ENCODE data around the gene CHRNB1.

CHRNB1 gene

DNA sequence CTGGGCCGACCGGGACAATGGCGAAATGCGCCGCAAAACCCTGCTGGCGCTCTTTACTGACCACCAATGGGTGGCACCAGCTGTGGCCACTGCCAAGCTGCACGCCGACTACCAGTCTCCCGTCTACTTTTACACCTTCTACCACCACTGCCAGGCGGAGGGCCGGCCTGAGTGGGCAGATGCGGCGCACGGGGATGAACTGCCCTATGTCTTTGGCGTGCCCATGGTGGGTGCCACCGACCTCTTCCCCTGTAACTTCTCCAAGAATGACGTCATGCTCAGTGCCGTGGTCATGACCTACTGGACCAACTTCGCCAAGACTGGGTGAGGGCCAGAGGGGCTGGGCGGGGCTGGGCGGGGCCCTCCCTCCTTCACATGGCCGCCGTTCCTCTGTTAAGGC, 29.1 kb upstream of the CHRNB1 start:
- DNase-seq: no peak

GRCh38 chr17:7416323-7416722, 28.5 kb upstream of the CHRNB1 start:
- no peak for DNase-seq

GRCh38 chr17:7417056-7417655, 27.7 kb upstream of the CHRNB1 start:
- no peak for DNase-seq

GRCh38 chr17:7418472-7419152, 26.2 kb upstream of the CHRNB1 start:
- no peak for DNase-seq

DNA sequence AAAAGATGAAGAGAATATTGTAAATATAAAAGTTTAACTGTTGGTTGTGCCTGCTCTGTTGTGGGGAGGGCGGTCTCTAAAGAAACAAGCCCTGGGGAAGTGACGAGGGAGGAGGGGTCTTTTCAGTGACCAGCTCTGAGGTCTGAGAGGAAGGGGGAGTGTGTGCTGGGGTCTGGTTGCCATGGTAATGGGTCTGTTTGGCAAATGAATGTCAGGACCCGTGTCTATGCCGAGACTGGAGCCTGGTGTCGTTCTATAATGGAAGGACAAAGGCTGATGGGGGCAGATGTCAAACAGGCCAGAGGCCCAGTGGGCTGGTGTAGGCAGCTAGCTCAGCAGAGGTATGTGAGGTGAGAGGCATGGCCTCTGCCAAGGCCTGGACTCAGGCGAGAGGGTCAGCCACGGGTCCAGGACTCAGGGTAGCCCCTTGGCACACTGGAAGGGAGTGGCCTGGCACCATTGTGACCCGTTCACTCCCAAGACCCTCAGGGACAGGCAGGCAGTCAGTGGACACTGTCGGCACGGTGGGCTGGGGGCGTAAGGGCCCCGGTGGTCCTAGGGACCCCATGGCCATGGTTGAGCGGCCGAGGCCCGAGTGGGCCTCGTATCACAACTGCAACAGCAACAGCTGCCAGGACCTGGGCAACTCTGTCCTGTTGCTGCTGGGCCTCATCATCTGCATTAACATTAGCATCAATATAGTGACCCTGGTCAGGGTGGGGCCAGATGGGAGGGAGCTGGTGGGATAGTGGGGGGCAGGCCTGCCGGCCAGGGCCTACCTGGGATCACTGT, 24.8 kb upstream of the CHRNB1 start, which contains the start of gene SPEM1:
SPEM1 (plus strand) TSS at position 506 of the 792 bp plus-strand sequence; CDS start at position 567, 61 bp downstream.
- no peak for DNase-seq

- DNase-seq: no peak
Measured at GRCh38 chr17:7421186-7421585, 23.7 kb upstream of the CHRNB1 start.

DNA sequence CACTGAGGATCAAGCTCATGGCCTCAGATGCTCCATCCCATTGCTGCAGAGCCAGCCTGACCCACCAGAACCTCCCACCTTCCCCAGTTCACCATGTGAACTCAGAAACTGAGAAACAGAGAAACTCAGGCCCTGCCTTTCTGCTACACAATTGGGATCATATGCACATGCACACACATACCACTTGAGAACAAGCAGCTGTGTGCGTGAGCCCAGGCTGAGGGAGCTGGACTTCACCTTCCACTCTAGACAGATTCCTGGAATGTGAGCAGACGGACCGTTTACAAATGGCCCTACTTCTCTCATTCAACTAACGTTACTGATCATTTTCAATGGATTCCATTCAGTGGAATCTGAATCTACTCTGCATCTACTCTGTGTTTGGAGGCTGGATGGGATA, 21.2 kb upstream of the CHRNB1 start:
- DNase-seq: no peak

- DNase-seq: no peak
Measured at GRCh38 chr17:7425316-7425715, 19.5 kb upstream of the CHRNB1 start, which contains the start of gene SPEM2. TSS of gene SPEM2 (plus strand) at chr17:7425616. CDS start at chr17:7425689, 73 bp downstream.

- DNase-seq: no peak
Measured at GRCh38 chr17:7425756-7426155, 19.1 kb upstream of the CHRNB1 start.

DNA sequence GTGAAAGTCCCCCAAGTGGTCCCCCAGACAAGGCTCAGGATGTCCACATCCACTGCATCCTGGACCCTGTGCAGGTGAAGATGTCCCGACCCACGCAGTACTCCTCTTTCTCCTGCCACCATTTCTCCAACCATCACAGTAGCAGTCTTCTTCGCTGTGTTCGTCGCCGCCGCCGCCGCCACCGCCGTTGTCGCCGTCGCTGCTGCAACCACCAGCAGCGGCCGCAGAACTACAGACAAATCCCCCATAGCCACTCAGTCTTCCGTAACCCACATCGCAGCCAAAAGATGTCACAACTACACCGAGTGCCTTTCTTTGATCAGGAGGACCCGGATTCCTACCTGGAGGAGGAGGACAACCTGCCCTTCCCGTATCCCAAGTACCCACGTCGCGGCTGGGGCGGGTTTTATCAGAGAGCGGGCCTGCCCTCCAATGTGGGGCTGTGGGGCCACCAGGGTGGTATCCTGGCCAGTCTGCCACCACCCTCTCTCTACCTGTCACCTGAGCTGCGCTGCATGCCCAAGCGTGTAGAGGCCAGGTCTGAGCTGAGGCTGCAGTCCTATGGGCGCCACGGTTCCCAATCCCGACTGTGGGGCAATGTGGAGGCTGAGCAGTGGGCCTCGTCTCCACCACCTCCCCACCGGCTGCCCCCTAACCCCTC, 18.5 kb upstream of the CHRNB1 start:
- no peak for DNase-seq

GRCh38 chr17:7426896-7427489, 17.9 kb upstream of the CHRNB1 start:
- no peak for DNase-seq

- DNase-seq: no peak
Measured at GRCh38 chr17:7427549-7427948, 17.3 kb upstream of the CHRNB1 start.

DNA sequence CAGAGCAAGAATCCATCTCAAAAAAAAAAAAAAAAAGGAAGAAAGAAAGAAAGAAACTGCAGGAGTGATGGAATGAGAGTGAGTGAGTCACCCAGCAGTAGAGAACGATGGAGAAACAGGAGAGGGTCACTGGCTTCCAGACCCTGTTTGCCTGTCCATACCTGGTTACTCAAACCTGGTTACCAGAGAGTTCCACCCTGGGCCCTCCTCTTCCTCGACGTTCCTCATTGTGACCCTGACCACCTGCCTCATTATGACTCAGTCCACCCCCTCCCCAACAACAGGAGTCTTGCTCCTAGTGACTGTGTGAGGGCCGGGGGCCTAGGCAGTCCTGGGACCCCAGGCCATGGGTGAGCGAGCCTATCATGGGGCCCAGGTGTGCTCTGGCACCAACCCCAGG, 16.3 kb upstream of the CHRNB1 start, which contains the start of gene SPEM3:
SPEM3 (plus strand) TSS at position 301 of the 400 bp plus-strand sequence; CDS start at position 347, 46 bp downstream.
- no peak for DNase-seq

- no peak for DNase-seq
Measured at GRCh38 chr17:7429722-7430121, 15.1 kb upstream of the CHRNB1 start.

GRCh38 chr17:7431231-7431630, 13.6 kb upstream of the CHRNB1 start:
- DNase-seq: no peak

DNA sequence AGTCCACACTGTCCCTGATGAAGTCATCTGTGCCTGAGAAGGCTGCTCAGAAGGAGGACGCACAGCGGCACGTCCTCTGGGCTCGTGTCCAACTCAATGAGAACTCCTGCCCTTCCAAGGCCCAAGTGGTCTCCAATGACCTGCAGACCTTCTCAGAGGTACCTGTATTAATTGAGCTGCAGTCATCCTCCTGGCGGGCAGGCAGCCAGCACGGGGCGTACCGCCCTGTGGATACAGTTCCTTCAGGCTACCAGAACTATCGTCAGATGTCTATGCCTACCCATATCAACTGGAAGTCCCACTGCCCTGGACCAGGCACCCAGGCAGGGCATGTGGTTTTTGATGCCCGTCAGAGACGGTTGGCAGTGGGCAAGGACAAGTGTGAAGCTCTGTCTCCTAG, 12.6 kb upstream of the CHRNB1 start:
- no peak for DNase-seq

DNA sequence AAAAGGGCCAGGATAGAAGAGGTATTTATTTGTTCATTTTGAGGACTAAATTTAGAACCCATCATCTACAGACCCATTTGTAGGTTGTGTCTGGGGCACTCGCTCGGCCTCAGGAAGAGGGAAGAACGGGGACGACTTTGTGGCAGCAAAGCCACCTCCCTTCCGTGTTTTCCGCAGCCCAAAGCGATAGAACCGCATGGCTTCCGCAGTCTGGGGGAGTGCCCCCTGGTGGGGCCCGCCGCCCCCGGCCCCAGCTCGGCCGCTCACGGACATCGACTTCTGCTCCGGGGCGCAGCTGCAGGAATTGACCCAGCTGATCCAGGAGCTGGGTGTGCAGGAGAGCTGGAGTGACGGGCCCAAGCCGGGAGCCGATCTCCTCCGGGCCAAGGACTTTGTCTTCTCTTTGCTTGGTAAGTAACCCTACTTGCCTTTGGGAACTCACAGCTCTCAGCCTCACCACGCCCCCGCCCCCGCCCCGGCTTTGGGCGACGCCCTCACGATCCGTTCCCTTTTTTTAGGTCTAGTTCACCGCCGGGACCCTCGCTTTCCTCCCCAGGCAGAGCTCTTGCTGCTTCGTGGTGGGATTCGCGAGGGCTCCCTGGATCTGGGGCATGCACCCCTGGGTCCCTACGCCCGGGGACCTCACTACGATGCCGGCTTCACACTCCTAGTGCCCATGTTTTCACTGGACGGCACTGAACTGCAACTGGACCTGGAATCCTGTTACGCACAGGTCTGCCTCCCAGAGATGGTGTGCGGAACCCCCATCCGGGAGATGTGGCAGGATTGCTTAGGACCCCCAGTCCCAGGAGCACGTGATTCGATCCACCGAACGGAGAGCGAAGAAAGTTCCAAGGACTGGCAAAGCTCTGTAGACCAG, 8.9 kb upstream of the CHRNB1 start:
- DNase-seq: no peak

DNA sequence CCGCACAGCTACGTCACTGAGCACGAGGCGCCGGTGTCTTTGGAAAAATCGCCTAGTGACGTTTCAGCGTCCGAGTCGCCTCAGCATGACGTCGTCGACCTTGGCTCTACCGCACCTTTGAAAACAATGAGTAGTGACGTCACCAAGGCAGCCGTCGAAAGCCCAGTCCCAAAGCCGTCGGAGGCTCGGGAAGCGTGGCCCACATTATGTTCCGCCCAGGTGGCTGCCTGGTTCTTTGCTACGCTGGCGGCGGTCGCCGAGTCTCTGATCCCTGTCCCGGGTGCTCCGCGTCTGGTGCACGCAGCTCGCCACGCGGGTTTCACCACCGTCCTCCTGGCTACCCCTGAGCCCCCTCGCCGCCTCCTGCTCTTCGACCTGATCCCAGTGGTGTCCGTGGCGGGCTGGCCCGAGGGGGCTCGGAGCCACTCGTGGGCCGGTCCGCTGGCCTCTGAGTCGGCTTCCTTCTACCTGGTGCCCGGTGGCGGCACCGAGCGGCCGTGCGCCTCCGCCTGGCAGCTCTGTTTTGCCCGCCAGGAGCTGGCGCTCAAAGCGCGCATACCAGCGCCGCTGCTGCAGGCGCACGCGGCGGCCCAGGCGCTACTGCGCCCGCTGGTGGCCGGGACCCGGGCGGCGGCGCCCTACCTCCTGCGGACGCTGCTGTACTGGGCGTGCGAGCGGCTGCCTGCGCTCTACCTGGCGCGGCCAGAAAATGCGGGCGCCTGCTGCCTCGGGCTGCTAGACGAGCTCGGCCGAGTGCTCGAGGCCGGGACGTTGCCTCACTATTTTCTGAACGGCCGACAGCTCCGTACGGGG, 8.1 kb upstream of the CHRNB1 start:
- no peak for DNase-seq

GRCh38 chr17:7437369-7437863, 7.4 kb upstream of the CHRNB1 start:
- DNase-seq: no peak

DNA sequence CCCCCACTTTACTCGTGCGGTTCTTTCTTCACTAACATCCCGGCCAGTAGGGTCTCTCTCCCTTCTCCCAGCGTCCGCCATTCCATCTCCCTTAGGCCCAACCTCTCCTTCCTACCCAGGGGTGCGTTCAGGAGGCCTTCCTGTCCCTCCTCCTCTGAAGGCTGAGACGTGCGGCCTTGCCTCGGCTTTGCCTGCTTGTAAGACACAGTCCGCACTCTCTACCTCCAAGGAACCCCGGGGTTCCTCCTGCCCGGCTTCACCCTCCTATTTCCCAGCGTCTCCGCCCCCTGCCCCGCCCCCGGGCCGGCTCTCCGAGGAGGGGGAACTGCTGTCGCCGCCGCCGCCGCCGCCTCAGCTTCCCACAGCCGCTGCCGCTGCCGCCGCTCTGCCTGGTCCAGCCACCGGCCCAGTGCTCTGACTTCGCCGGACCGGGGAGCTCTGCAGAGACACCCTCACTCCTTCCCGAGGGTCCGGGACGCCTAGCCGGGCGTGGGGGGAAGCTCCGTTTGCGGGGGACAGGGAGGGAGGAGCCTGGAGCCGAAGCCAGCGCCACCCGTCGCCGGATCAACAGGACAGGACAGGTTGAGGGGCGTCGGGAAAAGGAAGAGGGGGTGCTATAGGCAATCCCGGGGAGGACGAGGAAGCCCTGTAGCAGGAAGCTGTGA, 6.8 kb upstream of the CHRNB1 start:
- DNase-seq: no peak

Measured in NK-92 treated with Interleukin-12 subunit alpha and Interleukin-12 subunit beta, amount 100 ng/mL, for 24 hours (cell line).